DMS114 treated with DMSO at 0.1 percent for 48 hours (cell line): ENCODE results near the gene TFPT.

Experiments used
- DNase-seq: peaks from one replicate; lab custom pipeline; 2025; ENCODE audit not compliant: unreplicated experiment; lab: John Stamatoyannopoulos, UW

TFPT gene, protein sequence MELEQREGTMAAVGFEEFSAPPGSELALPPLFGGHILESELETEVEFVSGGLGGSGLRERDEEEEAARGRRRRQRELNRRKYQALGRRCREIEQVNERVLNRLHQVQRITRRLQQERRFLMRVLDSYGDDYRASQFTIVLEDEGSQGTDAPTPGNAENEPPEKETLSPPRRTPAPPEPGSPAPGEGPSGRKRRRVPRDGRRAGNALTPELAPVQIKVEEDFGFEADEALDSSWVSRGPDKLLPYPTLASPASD

DNA sequence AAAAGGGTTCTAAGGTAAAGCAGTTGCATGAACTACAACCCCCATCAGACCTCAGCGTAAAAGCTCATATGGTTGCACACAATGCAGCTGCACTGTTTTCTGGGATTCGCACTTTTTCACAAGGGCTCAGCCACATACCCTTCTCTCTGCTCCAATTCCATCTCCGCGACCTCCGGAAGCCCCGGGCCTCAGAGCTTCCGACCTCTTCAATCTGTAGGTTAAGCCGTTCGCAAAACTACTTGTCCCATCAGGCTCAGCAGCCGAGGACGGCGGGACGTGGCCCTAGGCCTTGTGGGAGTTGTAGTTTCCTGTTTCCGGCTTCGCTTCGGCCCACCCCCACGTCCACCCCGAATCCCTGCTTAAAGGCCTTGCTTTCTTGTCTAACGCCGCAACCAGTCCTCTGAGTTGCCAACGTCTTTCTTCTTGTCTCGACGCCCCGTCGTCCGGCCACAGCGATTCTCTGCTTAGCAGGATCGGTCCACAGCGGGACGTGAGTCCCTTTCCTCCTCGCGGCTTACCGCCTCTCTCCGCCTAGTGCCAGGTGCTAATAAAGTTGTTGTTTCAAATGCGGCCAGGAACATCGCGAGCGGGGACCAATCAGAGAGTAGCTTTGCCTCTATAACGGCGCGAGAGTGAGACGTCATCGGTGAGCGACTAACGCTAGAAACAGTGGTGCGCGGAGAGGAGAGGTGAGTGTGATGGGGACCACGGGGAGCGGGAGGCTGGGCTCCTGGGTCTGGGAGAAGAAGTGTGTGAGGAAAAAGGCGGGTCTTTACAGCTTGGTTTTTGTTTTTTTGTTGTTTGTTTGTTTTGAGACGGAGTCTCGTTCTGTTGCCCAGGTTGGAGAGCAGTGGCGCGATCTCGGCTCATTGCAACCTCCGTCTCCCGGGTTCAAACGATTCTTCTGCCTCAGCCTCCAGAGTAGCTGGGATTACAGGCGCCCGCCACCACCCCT, at the start of gene TFPT, which contains the start of gene PRPF31:
TFPT (minus strand) TSS at position 549 of the 955 bp plus-strand sequence; CDS start at position 161, 388 bp downstream.
PRPF31 (plus strand) TSS at position 646 of the 955 bp plus-strand sequence. CDS start 2,525 bp downstream, outside the sequence.
- peak; percentile 98 for DNase-seq

DNA sequence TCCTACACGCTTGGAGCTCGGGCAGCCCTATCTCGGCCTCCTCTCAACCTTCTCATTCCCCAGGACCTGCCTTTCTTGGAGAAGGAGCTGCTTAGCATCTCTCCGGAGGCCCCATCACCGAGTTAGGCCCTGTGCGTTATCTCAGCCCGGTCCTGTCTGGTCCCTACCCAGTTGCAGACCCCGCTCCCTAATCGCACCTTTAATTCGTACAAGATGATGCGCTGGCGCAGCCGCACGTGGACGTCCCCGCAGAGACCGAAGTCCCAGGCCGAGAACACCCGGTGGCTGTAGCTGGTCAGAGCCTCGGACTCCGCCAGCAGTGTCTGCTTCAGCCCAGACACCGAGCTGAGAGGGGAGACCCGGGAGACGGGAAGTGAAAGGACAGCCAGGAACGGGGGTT, 49.8 kb upstream of the TFPT start:
- no peak for DNase-seq

DNA sequence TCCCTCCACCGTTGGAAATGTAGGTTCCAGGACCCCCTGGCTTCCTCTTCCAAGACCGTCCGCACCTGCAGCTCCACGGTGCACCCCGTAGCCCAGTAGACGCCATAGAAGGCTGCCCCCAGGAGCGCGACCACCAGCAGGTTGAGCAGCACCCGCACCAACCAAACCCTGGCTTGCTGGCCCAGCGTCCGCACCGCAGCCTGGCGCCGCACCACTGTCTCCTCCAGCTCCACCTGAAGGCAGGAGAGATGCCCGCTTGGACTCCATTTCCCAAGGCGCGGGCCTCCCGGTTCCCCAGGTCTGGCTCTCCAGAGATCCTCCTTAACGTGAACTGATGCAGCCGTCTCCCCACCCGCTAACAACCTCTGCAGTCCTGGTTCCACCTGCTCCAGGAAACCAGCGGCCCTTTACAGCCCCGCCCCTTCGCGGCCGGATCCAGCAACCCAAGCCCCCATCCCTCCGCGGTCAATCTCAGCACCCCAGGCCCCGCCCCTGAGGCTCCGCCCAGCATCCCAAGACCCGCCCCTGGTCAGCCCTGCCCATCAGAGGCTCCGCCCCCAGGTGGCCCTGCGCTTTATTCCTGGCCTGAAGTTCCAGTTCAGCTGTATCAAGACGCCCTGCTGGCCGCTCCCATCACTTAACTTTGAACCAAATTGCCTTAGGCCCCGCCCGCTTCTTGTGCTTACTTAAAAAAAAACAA, 49.1 kb upstream of the TFPT start:
- no peak for DNase-seq

GRCh38 chr19:54162884-54163283, 47.4 kb upstream of the TFPT start:
- no peak for DNase-seq

- no peak for DNase-seq
These were observed 46.9 kb upstream of the TFPT start for GRCh38 chr19:54162241-54162805.

DNA sequence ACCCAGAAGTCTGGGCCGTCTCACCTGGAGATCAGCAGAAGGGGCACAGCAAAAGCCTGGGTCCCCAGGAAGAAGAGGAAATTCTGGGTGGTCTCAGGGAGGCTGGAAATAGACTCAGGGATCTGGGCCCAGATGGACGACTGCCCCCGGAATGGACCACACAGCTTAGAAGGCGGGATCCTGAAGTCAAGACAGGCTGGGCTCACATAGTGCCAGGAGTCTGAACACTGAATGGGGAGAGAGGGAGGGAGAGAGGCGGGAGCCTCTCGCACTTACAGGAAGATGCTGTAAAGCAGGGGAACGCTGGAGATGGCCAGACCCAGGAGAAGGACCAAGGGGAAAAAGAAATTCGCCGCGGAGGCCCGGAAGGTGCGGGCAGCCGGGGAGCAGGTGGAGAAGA, 45.4 kb upstream of the TFPT start:
- DNase-seq, result no peak

DNA sequence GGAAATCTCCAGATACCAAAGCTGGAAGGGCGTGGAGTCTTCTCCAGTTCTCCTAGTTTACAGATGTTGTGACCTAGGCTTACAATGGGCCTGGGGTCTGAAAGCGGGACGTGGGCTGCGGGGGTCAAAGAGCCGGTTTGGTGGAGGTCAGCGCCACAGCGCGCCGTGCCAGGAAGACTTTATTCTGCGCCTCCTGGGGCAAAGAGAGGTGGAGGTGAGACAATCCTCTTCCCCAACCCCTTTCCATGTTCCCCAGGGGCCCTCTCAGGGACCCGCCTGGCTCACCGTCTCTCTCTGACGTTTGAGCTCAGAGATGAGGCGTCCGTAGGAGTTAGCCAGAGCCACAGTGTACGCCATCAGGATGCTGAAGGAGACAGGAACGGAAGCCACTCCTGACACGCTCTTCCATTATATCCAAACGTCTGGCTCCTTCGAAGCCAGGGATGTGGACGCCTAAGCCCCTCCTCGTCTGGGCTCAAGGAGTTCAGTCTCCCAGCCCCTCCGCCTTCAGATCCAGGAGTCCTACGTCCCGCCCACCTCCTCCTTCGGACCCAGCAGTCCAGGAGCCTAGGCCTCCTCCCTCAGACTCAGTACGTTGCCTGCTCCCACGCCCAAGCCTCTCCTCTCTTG, 44.8 kb upstream of the TFPT start:
- DNase-seq, result no peak

DNA sequence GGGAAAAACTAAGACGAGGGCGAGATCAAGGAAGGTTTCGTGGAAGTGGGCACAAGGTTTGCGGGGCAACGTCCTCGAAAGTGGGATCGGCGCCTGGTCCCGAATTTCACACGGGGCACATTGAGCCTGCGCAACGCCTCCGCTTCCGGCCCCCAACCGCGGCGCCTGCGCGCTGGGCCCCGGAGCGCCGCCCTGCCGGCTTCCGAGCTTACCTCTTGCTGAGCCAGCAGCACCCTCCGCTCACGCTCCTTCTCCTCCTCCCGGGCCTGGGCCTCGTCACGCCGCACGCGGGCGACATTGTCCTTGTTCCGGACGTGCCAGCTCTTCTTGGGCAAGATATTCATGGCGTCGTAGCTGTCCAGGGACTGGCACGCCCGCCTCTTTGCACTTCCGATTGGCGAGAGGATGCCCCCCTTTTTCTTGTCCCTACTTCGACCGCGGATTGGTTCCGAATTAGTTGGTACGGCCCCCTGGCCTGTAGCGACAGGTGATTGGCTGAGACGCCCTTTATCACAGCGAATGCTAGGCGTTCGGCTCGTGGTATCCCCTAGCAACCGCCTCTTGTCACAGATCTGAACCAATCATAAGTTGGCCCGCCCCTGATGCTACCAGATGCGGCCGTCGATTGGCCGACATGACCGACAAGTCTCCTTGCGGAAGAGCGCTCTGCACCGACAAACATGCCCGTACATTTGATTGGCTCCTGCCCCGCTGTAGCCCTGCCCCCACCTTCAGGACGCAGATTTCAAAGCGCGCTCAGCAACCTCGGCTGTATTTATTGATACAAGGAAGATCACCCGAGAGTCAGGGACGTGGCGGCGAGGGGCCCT, 44.1 kb upstream of the TFPT start, which contains the start of gene LENG1:
LENG1 (minus strand) TSS at position 370 of the 830 bp plus-strand sequence; CDS start at position 344, 26 bp downstream.
- peak; percentile 100 for DNase-seq

DNA sequence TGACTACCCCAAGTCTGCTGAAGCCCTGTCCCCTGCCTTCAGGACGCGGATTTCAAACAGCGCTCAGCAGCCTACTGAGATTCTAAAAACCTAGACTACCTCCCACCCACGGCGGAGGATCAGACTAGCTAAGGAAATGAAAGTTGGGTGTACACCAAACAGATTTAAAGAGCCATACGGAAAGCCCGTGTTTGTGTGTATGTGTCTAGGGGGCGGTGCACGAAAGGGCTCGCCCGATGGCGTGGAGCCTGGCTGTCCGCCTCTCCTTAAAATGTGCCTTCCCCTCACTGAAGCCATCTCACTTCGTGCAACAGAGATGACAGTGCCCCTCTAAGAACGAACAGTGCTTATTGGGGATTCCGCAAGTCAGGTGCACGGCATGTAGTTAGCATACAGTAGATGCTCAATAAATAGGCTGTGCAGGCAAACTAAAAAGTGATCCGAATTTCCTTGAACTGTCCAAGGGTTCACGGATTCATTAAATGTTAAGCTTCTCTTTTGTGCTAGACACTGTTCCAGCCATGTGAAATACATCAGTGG, 43.4 kb upstream of the TFPT start:
- no peak for DNase-seq

GRCh38 chr19:54156953-54157352, 41.5 kb upstream of the TFPT start:
- DNase-seq, result no peak

DNA sequence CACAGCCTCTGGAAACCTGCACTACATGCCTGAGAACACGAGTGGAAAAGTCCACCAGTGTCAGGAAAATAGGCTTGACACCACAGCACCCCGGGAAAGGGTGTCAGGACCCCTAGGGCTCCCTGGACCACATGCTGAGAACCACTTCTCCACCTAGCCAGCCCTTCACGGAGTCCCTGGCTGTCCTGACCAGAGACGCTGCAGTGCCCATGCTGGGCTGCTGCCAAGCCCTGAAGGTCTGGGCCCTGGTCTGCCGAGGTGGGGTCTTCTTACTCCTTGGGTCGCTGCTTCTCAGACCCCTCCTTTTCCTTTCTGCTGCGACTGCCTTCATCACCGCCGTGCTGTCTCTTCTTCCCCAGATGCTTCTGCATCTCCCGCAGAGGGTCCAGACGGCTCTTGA, 41.0 kb upstream of the TFPT start:
- DNase-seq, result no peak

- DNase-seq, result no peak
These were observed 40.2 kb upstream of the TFPT start for GRCh38 chr19:54155694-54156093.

GRCh38 chr19:54154603-54155345, 39.3 kb upstream of the TFPT start:
- DNase-seq, result no peak

GRCh38 chr19:54153731-54154326, 38.4 kb upstream of the TFPT start:
- no peak for DNase-seq

- DNase-seq, result no peak
These were observed 37.5 kb upstream of the TFPT start for GRCh38 chr19:54152878-54153524.

DNA sequence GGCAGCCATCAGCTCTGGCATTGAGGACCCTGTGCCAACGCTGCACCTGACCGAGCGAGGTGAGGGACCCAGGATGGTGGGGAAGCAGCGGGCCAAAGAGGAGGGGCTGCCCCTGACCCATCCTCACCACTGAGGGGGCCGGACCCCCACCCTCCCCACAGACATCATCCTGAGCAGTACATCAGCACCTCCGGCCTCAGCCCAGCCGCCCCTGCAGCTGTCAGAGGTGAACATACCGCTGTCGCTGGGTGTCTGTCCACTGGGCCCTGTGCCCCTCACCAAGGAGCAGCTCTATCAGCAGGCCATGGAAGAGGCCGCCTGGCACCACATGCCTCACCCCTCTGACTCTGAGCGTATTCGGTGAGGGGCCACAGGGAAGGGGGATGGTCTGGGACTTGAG, 36.8 kb upstream of the TFPT start:
- no peak for DNase-seq

- DNase-seq, result no peak
These were observed 36.0 kb upstream of the TFPT start for GRCh38 chr19:54151362-54152035.
